Type B pancreatic cell (in vitro differentiated cells): ENCODE data around the gene YAP1. TPM values are rescaled to one million over a fixed set of nuclear protein-coding genes. Genes with fewer than 3 reads are reported as not detected.

Experiments
- DNase-seq: peaks from one replicate; pipeline ENCODE4 v3.0.0; 2021; ENCODE audit warnings: mixed read lengths; ENCODE audit not compliant: unreplicated experiment; ENCODE audit errors: extremely low spot score
- H3K27ac Mint-ChIP-seq: 2 replicates; pipeline ENCODE4 v1.8.0; 2021; ENCODE audit warnings: mild to moderate bottlenecking, mixed read lengths
- H3K27me3 Mint-ChIP-seq: 2 replicates; pipeline ENCODE4 v1.8.0; 2021; ENCODE audit warnings: mixed read lengths
- H3K36me3 Mint-ChIP-seq: 2 replicates; pipeline ENCODE4 v1.8.0; 2021; ENCODE audit warnings: mixed read lengths
- H3K4me1 Mint-ChIP-seq: one replicate; pipeline ENCODE4 v1.8.0; 2021; ENCODE audit warnings: mixed read lengths; ENCODE audit not compliant: unreplicated experiment
- H3K4me3 Mint-ChIP-seq: 2 replicates; pipeline ENCODE4 v1.8.0; 2021; ENCODE audit warnings: mild to moderate bottlenecking, mixed read lengths
- H3K9me3 Mint-ChIP-seq: 2 replicates; pipeline ENCODE4 v1.8.0; 2021; ENCODE audit warnings: mixed read lengths
- CTCF ChIP-seq: fragments of 200-600 bp; sonication (generic); conservative IDR thresholded peaks from 2 replicates; pipeline ENCODE4 v1.5.0; 2021; ENCODE audit warnings: antibody characterized with exemption, mild to moderate bottlenecking
- total RNA-seq: library from RNA; stranded (reverse); gene quantifications from 2 replicates; pipeline ENCODE4 v1.2.1, GENCODE V29; 2021; ENCODE audit warnings: low replicate concordance

The YAP1 gene
- total RNA-seq, 1 donor from 2014 or later, result 199 TPM

- Mint-ChIP-seq H3K36me3 (peaks cover 2% of the 10 kb centered on the region), H3K4me3 (peak overlapping the region; percentile 85), H3K4me1 (peaks cover 56% of the 10 kb centered on the region), H3K9me3 (peaks cover 7% of the 10 kb centered on the region), H3K27me3 (no peaks in the 10 kb centered on the region), H3K27ac (peak overlapping the region; percentile 97)
- peak; percentile 81 for DNase-seq
- TF ChIP-seq CTCF, result peak; percentile 55
Observed at GRCh38 chr11:102268083-102268984, 158.1 kb downstream of the YAP1 start.

- peaks cover 7% of the 10 kb centered on the region for H3K9me3 Mint-ChIP-seq
- TF ChIP-seq CTCF, result no peak
- H3K4me3 Mint-ChIP-seq, result peak overlapping the region; percentile 85
- H3K27ac Mint-ChIP-seq, result peak overlapping the region; percentile 97
- H3K36me3 Mint-ChIP-seq, result peaks cover 3% of the 10 kb centered on the region
- no peak for DNase-seq
- no peaks in the 10 kb centered on the region for H3K27me3 Mint-ChIP-seq
- H3K4me1 Mint-ChIP-seq, result peaks cover 50% of the 10 kb centered on the region
Observed at GRCh38 chr11:102268985-102269470, 158.8 kb downstream of the YAP1 start.

- H3K27ac Mint-ChIP-seq, result peak overlapping the region; percentile 97
- no peak for DNase-seq
- peaks cover 50% of the 10 kb centered on the region for H3K4me1 Mint-ChIP-seq
- H3K9me3 Mint-ChIP-seq, result peaks cover 7% of the 10 kb centered on the region
- H3K4me3 Mint-ChIP-seq, result peak overlapping the region; percentile 61
- peaks cover 3% of the 10 kb centered on the region for H3K36me3 Mint-ChIP-seq
- H3K27me3 Mint-ChIP-seq, result no peaks in the 10 kb centered on the region
- TF ChIP-seq CTCF, result no peak
Observed at GRCh38 chr11:102269927-102270326, 159.7 kb downstream of the YAP1 start.

GRCh38 chr11:102272047-102272824, 162.0 kb downstream of the YAP1 start:
- H3K9me3 Mint-ChIP-seq, result peaks cover 7% of the 10 kb centered on the region
- peaks cover 58% of the 10 kb centered on the region for H3K4me1 Mint-ChIP-seq
- no peak for DNase-seq
- no peak for TF ChIP-seq CTCF
- peaks cover 7% of the 10 kb centered on the region for H3K36me3 Mint-ChIP-seq
- H3K27me3 Mint-ChIP-seq, result no peaks in the 10 kb centered on the region
- H3K27ac Mint-ChIP-seq, result peak overlapping the region; percentile 62
- peak overlapping the region; percentile 31 for H3K4me3 Mint-ChIP-seq

- H3K4me3 Mint-ChIP-seq, result no peak overlapping the region
- H3K27ac Mint-ChIP-seq, result no peak overlapping the region
- peaks cover 7% of the 10 kb centered on the region for H3K36me3 Mint-ChIP-seq
- peaks cover 7% of the 10 kb centered on the region for H3K9me3 Mint-ChIP-seq
- DNase-seq, result no peak
- no peaks in the 10 kb centered on the region for H3K27me3 Mint-ChIP-seq
- H3K4me1 Mint-ChIP-seq, result peaks cover 45% of the 10 kb centered on the region
- TF ChIP-seq CTCF, result no peak
Observed at GRCh38 chr11:102274628-102275027, 164.4 kb downstream of the YAP1 start.
